ENCODE measurements around the gene ARHGAP26. TPM values are rescaled to one million over a fixed set of nuclear protein-coding genes. Genes with fewer than 3 reads are reported as not detected.

The ARHGAP26 gene
- polyA plus RNA-seq, 1 donor from 2014 or later: 0.83 TPM

GRCh38 chr5:143174714-143175398 is 404.7 kb downstream of the ARHGAP26 start:
- Histone ChIP-seq H2AFZ (ENCODE audit: low read depth, low read length) (no peak overlapping the region), H3K9me3 (ENCODE audit: low read length) (no peaks in the 10 kb centered on the region), H3K27me3 (ENCODE audit: insufficient read depth, low read depth, low read length) (no peaks in the 10 kb centered on the region), H4K20me1 (ENCODE audit: insufficient read depth) (no peaks in the 10 kb centered on the region), H3K27ac (ENCODE audit: low read length) (no peak overlapping the region), H3F3A (ENCODE audit: insufficient read depth, low read length, poor library complexity, severe bottlenecking) (no peaks in the 10 kb centered on the region), H3K9me2 (ENCODE audit: insufficient read depth, low read length) (no peaks in the 10 kb centered on the region), H3K36me3 (ENCODE audit: insufficient read depth, low read length) (no peaks in the 10 kb centered on the region), H3K4me3 (ENCODE audit: low read length) (no peak overlapping the region), H3K4me2 (ENCODE audit: low read length) (no peak overlapping the region), H3K79me2 (replicated peaks; ENCODE audit: insufficient read depth, low read length) (no peaks in the 10 kb centered on the region), H3K9ac (ENCODE audit: low read length) (no peak overlapping the region)
- TF ChIP-seq, protein P1, sequence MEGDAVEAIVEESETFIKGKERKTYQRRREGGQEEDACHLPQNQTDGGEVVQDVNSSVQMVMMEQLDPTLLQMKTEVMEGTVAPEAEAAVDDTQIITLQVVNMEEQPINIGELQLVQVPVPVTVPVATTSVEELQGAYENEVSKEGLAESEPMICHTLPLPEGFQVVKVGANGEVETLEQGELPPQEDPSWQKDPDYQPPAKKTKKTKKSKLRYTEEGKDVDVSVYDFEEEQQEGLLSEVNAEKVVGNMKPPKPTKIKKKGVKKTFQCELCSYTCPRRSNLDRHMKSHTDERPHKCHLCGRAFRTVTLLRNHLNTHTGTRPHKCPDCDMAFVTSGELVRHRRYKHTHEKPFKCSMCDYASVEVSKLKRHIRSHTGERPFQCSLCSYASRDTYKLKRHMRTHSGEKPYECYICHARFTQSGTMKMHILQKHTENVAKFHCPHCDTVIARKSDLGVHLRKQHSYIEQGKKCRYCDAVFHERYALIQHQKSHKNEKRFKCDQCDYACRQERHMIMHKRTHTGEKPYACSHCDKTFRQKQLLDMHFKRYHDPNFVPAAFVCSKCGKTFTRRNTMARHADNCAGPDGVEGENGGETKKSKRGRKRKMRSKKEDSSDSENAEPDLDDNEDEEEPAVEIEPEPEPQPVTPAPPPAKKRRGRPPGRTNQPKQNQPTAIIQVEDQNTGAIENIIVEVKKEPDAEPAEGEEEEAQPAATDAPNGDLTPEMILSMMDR (IDR thresholded peaks at IDR 0.05; ENCODE audit: poor library complexity, severe bottlenecking): no peak
- TF ChIP-seq REST (IDR thresholded peaks at IDR 0.05; ENCODE audit: borderline replicate concordance): no peak
- no peak for TF ChIP-seq SMC3 (conservative IDR thresholded peaks at IDR 0.05; ENCODE audit: poor library complexity)
- TF ChIP-seq EP300 (conservative IDR thresholded peaks at IDR 0.05; ENCODE audit: poor library complexity, severe bottlenecking): no peak
- no peak for TF ChIP-seq MXI1 (conservative IDR thresholded peaks at IDR 0.05; ENCODE audit: poor library complexity, severe bottlenecking)
- no peak for TF ChIP-seq RAD21 (conservative IDR thresholded peaks at IDR 0.05)

GRCh38 chr5:143176048-143176447 is 405.9 kb downstream of the ARHGAP26 start:
- H3K36me3 ChIP-seq (ENCODE audit: insufficient read depth, low read length): no peaks in the 10 kb centered on the region
- H3K4me2 ChIP-seq (ENCODE audit: low read length): no peak overlapping the region
- no peak overlapping the region for H3K27ac ChIP-seq (ENCODE audit: low read length)
- H3K79me2 ChIP-seq (replicated peaks; ENCODE audit: insufficient read depth, low read length): no peaks in the 10 kb centered on the region
- H4K20me1 ChIP-seq (ENCODE audit: insufficient read depth): no peaks in the 10 kb centered on the region
- H3K9me3 ChIP-seq (ENCODE audit: low read length): no peaks in the 10 kb centered on the region
- H3K9ac ChIP-seq (ENCODE audit: low read length): no peak overlapping the region
- TF ChIP-seq TAF1 (IDR thresholded peaks at IDR 0.05; ENCODE audit: low read depth): no peak
- no peak for TF ChIP-seq REST (IDR thresholded peaks at IDR 0.05; ENCODE audit: borderline replicate concordance)
- TF ChIP-seq, protein P1 (IDR thresholded peaks at IDR 0.05; ENCODE audit: poor library complexity, severe bottlenecking): no peak
- no peak for TF ChIP-seq EP300 (conservative IDR thresholded peaks at IDR 0.05; ENCODE audit: poor library complexity, severe bottlenecking)
- TF ChIP-seq POLR2AphosphoS5 (IDR thresholded peaks at IDR 0.05): no peak
- no peak for TF ChIP-seq SMC3 (conservative IDR thresholded peaks at IDR 0.05; ENCODE audit: poor library complexity)
- no peak for TF ChIP-seq EZH2 (IDR thresholded peaks at IDR 0.05; ENCODE audit: borderline replicate concordance, insufficient read depth, low read length, poor library complexity, severe bottlenecking)
- TF ChIP-seq MXI1 (conservative IDR thresholded peaks at IDR 0.05; ENCODE audit: poor library complexity, severe bottlenecking): no peak
- TF ChIP-seq RAD21 (conservative IDR thresholded peaks at IDR 0.05): no peak
- no peak overlapping the region for H2AFZ ChIP-seq (ENCODE audit: low read depth, low read length)
- H3K4me3 ChIP-seq (ENCODE audit: low read length): no peak overlapping the region
- H3F3A ChIP-seq (ENCODE audit: insufficient read depth, low read length, poor library complexity, severe bottlenecking): no peaks in the 10 kb centered on the region
- H3K27me3 ChIP-seq (ENCODE audit: insufficient read depth, low read depth, low read length): no peaks in the 10 kb centered on the region
- no peaks in the 10 kb centered on the region for H3K9me2 ChIP-seq (ENCODE audit: insufficient read depth, low read length)
